GM12891 (cell line): ENCODE measurements around the gene CADM1.

Source experiments
- PAX5 ChIP-seq: IDR thresholded peaks from 2 replicates; pipeline ENCODE4 v1.6.1; 2011; ENCODE audit warnings: low read length, moderate library complexity, mild to moderate bottlenecking; ENCODE audit not compliant: insufficient read depth, severe bottlenecking
- POLR2A ChIP-seq: IDR thresholded peaks from 2 replicates; pipeline ENCODE4 v1.6.1; 2011; ENCODE audit warnings: low read depth, low read length, control low read depth
- POLR2AphosphoS5 ChIP-seq: IDR thresholded peaks from 2 replicates; pipeline ENCODE4 v1.6.1; 2011; ENCODE audit warnings: low read depth, low read length, control low read depth
- POU2F2 ChIP-seq: IDR thresholded peaks from 2 replicates; pipeline ENCODE4 v1.6.1; 2011; ENCODE audit warnings: low read depth, mild to moderate bottlenecking, control low read depth, low read length, moderate library complexity
- SPI1 ChIP-seq: IDR thresholded peaks from 2 replicates; pipeline ENCODE4 v1.6.1; 2011; ENCODE audit warnings: low read depth, low read length, control low read depth
- TAF1 ChIP-seq: IDR thresholded peaks from 2 replicates; pipeline ENCODE4 v1.6.1; 2011; ENCODE audit warnings: low read depth, low read length, control low read depth

- TF ChIP-seq POLR2A: no peak
- TF ChIP-seq POLR2AphosphoS5: no peak
- TF ChIP-seq TAF1: no peak
- TF ChIP-seq SPI1: no peak
- no peak for TF ChIP-seq POU2F2
- no peak for TF ChIP-seq PAX5
These were observed 360.2 kb downstream of the CADM1 start for GRCh38 chr11:115144014-115144413.
